GM12878 (cell line): ENCODE data around the gene THRA. TPM values are rescaled to one million over a fixed set of nuclear protein-coding genes. Genes with fewer than 3 reads are reported as not detected.

Source experiments
- ATAC-seq: fragments of 200-7000 bp; cut with Tn5 transposase; 3 replicates; pipeline ENCODE4 v1.9.1; 2020; ENCODE audit warnings: mild to moderate bottlenecking, moderate library complexity
- BruUV-seq: library from RNA; stranded (reverse); fragments of 400-500 nt; replicated peaks from 2 replicates; lab custom pipeline; 2021; lab: Mats Ljungman, UMichigan
- CTCF ChIA-PET: fragments of 300-600 bp; sonication (Branson Sonifier 250); formaldehyde crosslinking; extraction: SDS; loops from one replicate; lab custom pipeline; 2021; ENCODE audit warnings: inconsistent platforms; lab: Yijun Ruan, JAX
- POLR2A ChIA-PET: fragments of 350-600 bp; formaldehyde crosslinking; extraction: SDS; loops from one replicate; lab custom pipeline; 2021; ENCODE audit warnings: inconsistent platforms; lab: Charles Lee
- RAD21 ChIA-PET: fragments of 300-600 bp; sonication (Branson Sonifier 250); formaldehyde crosslinking; loops from one replicate; lab custom pipeline; 2023; ENCODE audit warnings: antibody characterized with exemption; ENCODE audit not compliant: unreplicated experiment; lab: Charles Lee
- SMC1A ChIA-PET: fragments of 300-600 bp; sonication (Branson Sonifier 250); formaldehyde crosslinking; loops from one replicate; lab custom pipeline; 2023; ENCODE audit not compliant: unreplicated experiment, uncharacterized antibody; lab: Charles Lee
- DNase-seq: peaks from one replicate; pipeline ENCODE4 v3.0.0-alpha.2; 2011; ENCODE audit warnings: low read depth, low spot score
- FAIRE-seq: peaks from 3 replicates; lab custom pipeline; 2011; peaks lifted over from hg19 to GRCh38; lab: Jason Lieb, UNC
- H2AFZ ChIP-seq: 2 replicates; pipeline ENCODE4 v1.6.0; 2011; ENCODE audit warnings: low read depth, low read length, control low read depth; ENCODE audit not compliant: control insufficient read depth
- H3K27ac ChIP-seq: 2 replicates; pipeline ENCODE4 v1.5.1; 2011; ENCODE audit warnings: control low read depth; ENCODE audit not compliant: control insufficient read depth, insufficient read depth
- H3K27me3 ChIP-seq, 2 experiments: replicated peaks in 1 of 2; 2 replicates each; pipeline versions ENCODE4 v1.6.0 to v1.6.1; 2011; ENCODE audit warnings: low read length in 1 of 2; ENCODE audit not compliant: control insufficient read depth in 2 of 2, insufficient read depth in 2 of 2
- H3K36me3 ChIP-seq, 2 experiments: 2 replicates each; pipeline ENCODE4 v1.5.1; 2011; ENCODE audit warnings: low read length in 1 of 2; ENCODE audit not compliant: control insufficient read depth in 2 of 2, insufficient read depth in 2 of 2
- H3K4me1 ChIP-seq: 2 replicates; pipeline ENCODE4 v1.6.1; 2011; ENCODE audit warnings: mild to moderate bottlenecking, low read length, moderate library complexity, mixed read lengths; ENCODE audit not compliant: control insufficient read depth, insufficient read depth
- H3K4me2 ChIP-seq: 2 replicates; pipeline ENCODE4 v1.6.0; 2011; ENCODE audit warnings: control low read depth; ENCODE audit not compliant: control insufficient read depth, insufficient read depth
- H3K4me3 ChIP-seq: fragments of 200-600 bp; sonication (generic); 2 replicates; pipeline ENCODE4 v1.5.1; 2016
- H3K79me2 ChIP-seq: 2 replicates; pipeline ENCODE4 v1.6.0; 2011; ENCODE audit warnings: low read length; ENCODE audit not compliant: control insufficient read depth, insufficient read depth
- H3K9ac ChIP-seq: 2 replicates; pipeline ENCODE4 v1.8.0; 2011; ENCODE audit warnings: low read length, control low read depth, mixed read lengths; ENCODE audit not compliant: control insufficient read depth, insufficient read depth
- H3K9me3 ChIP-seq: replicated peaks from 3 replicates; pipeline ENCODE4 v1.5.1; 2011; ENCODE audit warnings: mild to moderate bottlenecking, low read length; ENCODE audit not compliant: control insufficient read depth, insufficient read depth
- H4K20me1 ChIP-seq: 2 replicates; pipeline ENCODE4 v1.6.0; 2011; ENCODE audit not compliant: control insufficient read depth, insufficient read depth
- BCL11A ChIP-seq: IDR thresholded peaks from 2 replicates; pipeline ENCODE4 v1.6.1; 2011; ENCODE audit warnings: low read depth, low read length
- CHD1 ChIP-seq: IDR thresholded peaks from 2 replicates; pipeline ENCODE4 v1.6.1; 2012; ENCODE audit warnings: low read depth, low read length, improper control_type of control experiment
- ESRRA ChIP-seq: IDR thresholded peaks from 2 replicates; pipeline ENCODE4 v1.6.1; 2012; ENCODE audit warnings: mild to moderate bottlenecking, low read length, improper control_type of control experiment
- ETV6 ChIP-seq, 2 experiments: fragments of 450-650 bp in 1 of 2; IDR thresholded peaks in 1 of 2; conservative IDR thresholded peaks in 1 of 2; 2 replicates each; pipeline ENCODE4 v1.6.1; 2014; ENCODE audit warnings: antibody characterized with exemption in 1 of 2, borderline replicate concordance in 1 of 2, low read depth in 1 of 2, mild to moderate bottlenecking in 1 of 2, moderate library complexity in 1 of 2
- KLF5 ChIP-seq: fragments of 450-650 bp; IDR thresholded peaks from 2 replicates; pipeline ENCODE4 v1.6.1; 2014; ENCODE audit warnings: mild to moderate bottlenecking; ENCODE audit not compliant: partially characterized antibody
- LARP7 ChIP-seq: fragments of 450-650 bp; IDR thresholded peaks from 2 replicates; pipeline ENCODE4 v1.6.1; 2017; ENCODE audit warnings: mild to moderate bottlenecking
- NR2F1 ChIP-seq: fragments of 450-650 bp; conservative IDR thresholded peaks from 2 replicates; pipeline ENCODE4 v1.6.1; 2017; ENCODE audit warnings: mild to moderate bottlenecking
- NRF1 ChIP-seq: conservative IDR thresholded peaks from 2 replicates; pipeline ENCODE4 v1.6.1; 2011; ENCODE audit warnings: mild to moderate bottlenecking, low read depth, low read length, improper control_type of control experiment
- PAX8 ChIP-seq: fragments of 450-650 bp; IDR thresholded peaks from 2 replicates; pipeline ENCODE4 v1.6.1; 2017; ENCODE audit warnings: mild to moderate bottlenecking, moderate library complexity
- SMARCA5 ChIP-seq: fragments of 450-650 bp; IDR thresholded peaks from 2 replicates; pipeline ENCODE4 v1.6.1; 2017; ENCODE audit warnings: mild to moderate bottlenecking
- SPI1 ChIP-seq: IDR thresholded peaks from 2 replicates; pipeline ENCODE4 v1.6.1; 2011; ENCODE audit warnings: low read depth, mild to moderate bottlenecking, low read length, moderate library complexity, borderline replicate concordance; ENCODE audit not compliant: insufficient read depth
- SRF ChIP-seq, 2 experiments: IDR thresholded peaks; 2 replicates each; pipeline ENCODE4 v1.6.1; 2011; ENCODE audit warnings: low read depth in 2 of 2, low read length in 2 of 2, mild to moderate bottlenecking in 1 of 2, moderate library complexity in 1 of 2
- TCF3 ChIP-seq: IDR thresholded peaks from 2 replicates; pipeline ENCODE4 v1.6.1; 2012; ENCODE audit warnings: low read depth, mild to moderate bottlenecking, low read length, borderline replicate concordance; ENCODE audit not compliant: insufficient read depth
- WRNIP1 ChIP-seq: IDR thresholded peaks from 2 replicates; pipeline ENCODE4 v1.6.1; 2011; ENCODE audit warnings: low read depth, low read length, improper control_type of control experiment, borderline replicate concordance
- YY1 ChIP-seq: IDR thresholded peaks from 2 replicates; pipeline ENCODE4 v1.6.1; 2011; ENCODE audit warnings: low read depth, mild to moderate bottlenecking, low read length
- ZBED1 ChIP-seq: IDR thresholded peaks from 2 replicates; pipeline ENCODE4 v1.6.1; 2016; ENCODE audit warnings: borderline replicate concordance
- ZBTB33 ChIP-seq: fragments of 450-650 bp; IDR thresholded peaks from 2 replicates; pipeline ENCODE4 v1.6.1; 2017; ENCODE audit warnings: mild to moderate bottlenecking
- ZZZ3 ChIP-seq: IDR thresholded peaks from 2 replicates; pipeline ENCODE4 v1.6.1; 2011; ENCODE audit warnings: low read depth; ENCODE audit not compliant: control insufficient read depth, insufficient read length
- WGBS: methylation state at CpG from one replicate; pipeline ENCODE4 v1.1.6; 2016; ENCODE audit warnings: low lambda C conversion rate; ENCODE audit not compliant: insufficient replicate concordance, insufficient coverage; ENCODE audit errors: missing lambda C conversion rate; 5-methylcytosine and 5-hydroxymethylcytosine counted together
- in situ Hi-C: fragments of 300-500 bp; cut with MboI; formaldehyde crosslinking; loops from 9 replicates; pipeline ENCODE4 v1.14.3; 2018; ENCODE audit warnings: mixed read lengths
- intact Hi-C: fragments of 100-400 bp; cut with micrococcal nuclease; formaldehyde crosslinking; loops from one replicate; pipeline ENCODE4 v1.14.2; 2022; ENCODE audit not compliant: unreplicated experiment
- polyA plus RNA-seq, 11 experiments: library from polyadenylated mRNA; depleted of rRNA in 4 of 11; unstranded in 6 of 11; stranded (reverse) in 5 of 11; fragments of >200 nt; fragmentation: Nextera tagmentation in 4 of 11; fragmentation: Illumina TruSeq in 1 of 11; extraction: Ambion mirVana in 4 of 11; extraction: Trizol in 1 of 11; gene quantifications; 1 replicate in 1 of 11; 2 replicates in 10 of 11; pipeline versions ENCODE4 v1.2.1 to v1.2.3, GENCODE V29; 2011 to 2016; ENCODE audit warnings: inconsistent platforms in 2 of 11, missing spikeins in 2 of 11, low read depth in 1 of 11
- total RNA-seq, 4 experiments: library from RNA; depleted of rRNA in 3 of 4; stranded (reverse); fragments of >200 nt in 3 of 4; fragmentation: Illumina TruSeq in 1 of 4; extraction: Trizol in 1 of 4; gene quantifications; 2 replicates each; pipeline versions ENCODE4 v1.2.1 to v1.2.3, GENCODE V29; 2013 to 2021
- TF ChIP-seq, protein P1 (sequence below): fragments of 450-650 bp; IDR thresholded peaks from 2 replicates; pipeline ENCODE4 v1.6.1; 2018; ENCODE audit warnings: mild to moderate bottlenecking, low read depth, moderate library complexity; ENCODE audit not compliant: partially characterized antibody

Gene THRA
- total and polyA plus RNA-seq, 10 of the 15 experiments (the other 5 are each of a cell fraction or from before 2014, with no cell fraction given), result 0.03 to 2.0 (median 0.64) TPM

- SMC1A ChIA-PET, result interaction anchor here (0.6 to 4.1 kb wide), 14 partner anchors 11 to 85 kb away, joined by 3 to 24 read pairs (median 4); partner anchors contain the start of genes MSL1 and WIPF2
- CTCF ChIA-PET, result interaction anchor here (0.6 to 4.1 kb wide), 10 partner anchors 9 to 278 kb away, joined by 3 to 45 read pairs (median 5); partner anchors contain the start of genes MSL1 and TOP2A
- no peak for FAIRE-seq
Observed at GRCh38 chr17:40139566-40140058, 76.8 kb downstream of the THRA start.

More at GRCh38 chr17:40139566-40140058, 76.8 kb downstream of the THRA start:
- peak overlapping the region; percentile 76 for H3K4me3 ChIP-seq
- no peak for TF ChIP-seq NRF1
- peak; percentile 87 for TF ChIP-seq PAX8
- peak; percentile 28 for TF ChIP-seq KLF5
- peak; percentile 16; the same call in 1 of the 2 replicates for TF ChIP-seq SMARCA5
- TF ChIP-seq ZZZ3, result no peak
- TF ChIP-seq CHD1, result 0 out of 2 replicates have a peak, but pooled peaks have one; percentile 41
- TF ChIP-seq ZBTB33, result 0 out of 2 replicates have a peak, but pooled peaks have one; percentile 17
- TF ChIP-seq SRF (IDR thresholded peaks at IDR 0.05; ENCODE audit: low read depth in 2 of 2, low read length in 2 of 2), result no peak
- TF ChIP-seq BCL11A, result 0 out of 2 replicates have a peak, but pooled peaks have one; percentile 2
- TF ChIP-seq ETV6 (conservative IDR thresholded peaks at IDR 0.05 in 1 of 2, IDR thresholded peaks at IDR 0.05 in 1 of 2; ENCODE audit: borderline replicate concordance in 1 of 2, low read depth in 1 of 2), result no peak
- 0 out of 2 replicates have a peak, but pooled peaks have one; percentile 6 for TF ChIP-seq ESRRA
- TF ChIP-seq, protein P1, sequence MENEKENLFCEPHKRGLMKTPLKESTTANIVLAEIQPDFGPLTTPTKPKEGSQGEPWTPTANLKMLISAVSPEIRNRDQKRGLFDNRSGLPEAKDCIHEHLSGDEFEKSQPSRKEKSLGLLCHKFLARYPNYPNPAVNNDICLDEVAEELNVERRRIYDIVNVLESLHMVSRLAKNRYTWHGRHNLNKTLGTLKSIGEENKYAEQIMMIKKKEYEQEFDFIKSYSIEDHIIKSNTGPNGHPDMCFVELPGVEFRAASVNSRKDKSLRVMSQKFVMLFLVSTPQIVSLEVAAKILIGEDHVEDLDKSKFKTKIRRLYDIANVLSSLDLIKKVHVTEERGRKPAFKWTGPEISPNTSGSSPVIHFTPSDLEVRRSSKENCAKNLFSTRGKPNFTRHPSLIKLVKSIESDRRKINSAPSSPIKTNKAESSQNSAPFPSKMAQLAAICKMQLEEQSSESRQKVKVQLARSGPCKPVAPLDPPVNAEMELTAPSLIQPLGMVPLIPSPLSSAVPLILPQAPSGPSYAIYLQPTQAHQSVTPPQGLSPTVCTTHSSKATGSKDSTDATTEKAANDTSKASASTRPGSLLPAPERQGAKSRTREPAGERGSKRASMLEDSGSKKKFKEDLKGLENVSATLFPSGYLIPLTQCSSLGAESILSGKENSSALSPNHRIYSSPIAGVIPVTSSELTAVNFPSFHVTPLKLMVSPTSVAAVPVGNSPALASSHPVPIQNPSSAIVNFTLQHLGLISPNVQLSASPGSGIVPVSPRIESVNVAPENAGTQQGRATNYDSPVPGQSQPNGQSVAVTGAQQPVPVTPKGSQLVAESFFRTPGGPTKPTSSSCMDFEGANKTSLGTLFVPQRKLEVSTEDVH, result no peak
- TF ChIP-seq SPI1, result peak; percentile 32
- no peak for TF ChIP-seq TCF3
- TF ChIP-seq YY1, result no peak
- TF ChIP-seq ZBED1, result no peak
- no peak for TF ChIP-seq WRNIP1
- 0 out of 2 replicates have a peak, but pooled peaks have one; percentile 17 for TF ChIP-seq NR2F1
- TF ChIP-seq LARP7, result peak; percentile 25; the same call in 1 of the 2 replicates
- peak overlapping the region; percentile 92 for H2AFZ ChIP-seq
- peak overlapping the region; percentile 84 for H3K9ac ChIP-seq
- in situ Hi-C loops, result no loop called here
- H3K27me3 ChIP-seq, result no peaks in the 10 kb centered on the region
- no peak for DNase-seq
- peak overlapping the region; percentile 97 for H3K27ac ChIP-seq
- H4K20me1 ChIP-seq, result no peaks in the 10 kb centered on the region
- peaks cover 1 to 19% of the 10 kb centered on the region in 2 experiments; a peak in 3 of 4 replicates for H3K36me3 ChIP-seq
- intact Hi-C loops, result loop anchor here (1.0 kb wide), 1 partner anchor 16 kb away; no protein-coding TSS in a partner anchor
- ChIA-PET POLR2A (interaction anchor here (0.5 to 4.9 kb wide), 10 partner anchors 8 to 186 kb away, joined by 3 to 45 read pairs (median 4); partner anchors contain the start of genes MSL1 and NR1D1), RAD21 (interaction anchor here (0.6 to 3.8 kb wide), 11 partner anchors 11 to 381 kb away, joined by 3 to 32 read pairs (median 4); no protein-coding TSS in a partner anchor)
- WGBS, result 1% methylated on average over 14 of the region's 14 CpGs
- ATAC-seq, result peak; percentile 20
- H3K9me3 ChIP-seq, result no peaks in the 10 kb centered on the region; the same call in 2 of the 3 replicates
- peak overlapping the region; percentile 98 for H3K4me2 ChIP-seq
- H3K79me2 ChIP-seq, result peaks cover 36% of the 10 kb centered on the region
- H3K4me1 ChIP-seq, result peaks cover 2% of the 10 kb centered on the region; the same call in 1 of the 2 replicates
- TSS peak; percentile 78 for BruUV-seq
